ENCODE measurements around the gene TUBA3E. TPM values are rescaled to one million over a fixed set of nuclear protein-coding genes. Genes with fewer than 3 reads are reported as not detected.
"Not testable (repeated sequence)": the region's sequence is repeated elsewhere in the genome, so short reads cannot be mapped to it uniquely, and the experiment has no call there.

TUBA3E gene
- total and polyA plus RNA-seq, 2 donors (not counting 3 experiments of a cell fraction or from before 2014, with no cell fraction given) = not detected

DNA sequence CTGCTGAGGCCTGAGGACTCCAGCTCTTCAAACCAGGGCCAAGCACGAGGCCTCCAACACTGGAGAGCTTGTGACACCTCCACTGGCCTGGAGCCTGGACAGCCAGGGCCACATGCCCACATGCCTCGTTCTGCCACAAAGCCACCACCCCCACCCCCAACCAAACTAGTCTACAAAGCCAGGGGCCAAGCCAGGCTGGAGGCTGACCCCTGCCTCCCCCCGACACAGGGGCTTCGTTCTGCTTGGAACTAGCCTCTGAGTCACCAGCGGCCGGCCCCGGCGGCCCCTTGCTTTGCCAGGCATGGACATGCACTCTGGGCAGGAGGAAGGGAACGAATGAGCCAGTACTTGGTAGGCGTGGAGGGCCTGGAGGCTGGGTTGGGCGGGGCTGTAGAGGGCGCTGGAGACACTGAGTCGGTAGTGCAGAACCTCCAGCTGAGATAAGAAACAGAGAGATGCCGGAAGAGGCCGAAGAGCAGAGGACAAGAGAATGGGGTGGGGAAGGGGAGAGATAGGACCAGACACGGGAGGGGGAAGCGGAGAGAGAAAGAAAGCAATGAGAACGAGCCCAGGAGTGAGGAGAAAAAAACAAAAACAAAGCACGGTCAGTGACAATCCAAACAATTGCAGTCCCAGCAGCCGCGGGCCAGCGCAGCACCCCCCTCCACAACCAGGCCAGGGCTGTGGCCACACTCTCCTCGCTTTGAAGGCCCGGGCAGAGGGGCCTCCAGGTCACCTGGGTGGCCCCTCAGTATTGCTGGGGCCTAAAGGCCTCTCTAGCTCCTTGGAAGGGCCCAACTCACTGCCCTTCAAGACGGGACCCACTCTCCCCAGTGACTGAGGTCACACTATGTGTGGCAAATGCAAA lies 37.2 kb downstream of the TUBA3E start:
- H3K4me2 ChIP-seq (ENCODE audit: insufficient read depth, low read length); H3K4me1 ChIP-seq (ENCODE audit: control insufficient read depth, extremely low read depth, insufficient read depth, low read length); H3K79me2 ChIP-seq (ENCODE audit: control insufficient read depth, insufficient read depth, low read length); H3K27me3 ChIP-seq (ENCODE audit: control insufficient read depth in 2 of 2, insufficient read depth in 2 of 2, low read length in 2 of 2); FAIRE-seq; H4K20me1 ChIP-seq (replicated peaks; ENCODE audit: control insufficient read depth, extremely low read depth, insufficient read depth, low read length); intact Hi-C loops (cut with micrococcal nuclease); H3K27ac ChIP-seq (ENCODE audit: insufficient read depth, low read depth, low read length); BruUV-seq (replicated peaks); H3K4me3 ChIP-seq (replicated peaks in 1 of 3; ENCODE audit: insufficient read depth in 1 of 3, low read depth in 1 of 3, low read length in 3 of 3); POLR2A ChIA-PET; DNase-seq (ENCODE audit: low read depth, low spot score); H3K9ac ChIP-seq (replicated peaks; ENCODE audit: extremely low read depth, insufficient read depth, low read length); dilution Hi-C loops (cut with MboI; ENCODE audit: extremely low pct_ligation_motif_present, low sequenced_read_pairs); H3K9me1 ChIP-seq (replicated peaks; ENCODE audit: control insufficient read depth, extremely low read depth, insufficient read depth, low read length); H3K9me3 ChIP-seq (replicated peaks; ENCODE audit: control insufficient read depth, insufficient read depth, low read length); CTCF ChIA-PET; H2AFZ ChIP-seq (ENCODE audit: low read depth, low read length): not testable (repeated sequence)
- peaks cover 3 to 19% of the 10 kb centered on the region in 2 experiments for H3K36me3 ChIP-seq (ENCODE audit: control insufficient read depth in 2 of 2, extremely low read depth in 1 of 2, insufficient read depth in 2 of 2, low read length in 2 of 2)

DNA sequence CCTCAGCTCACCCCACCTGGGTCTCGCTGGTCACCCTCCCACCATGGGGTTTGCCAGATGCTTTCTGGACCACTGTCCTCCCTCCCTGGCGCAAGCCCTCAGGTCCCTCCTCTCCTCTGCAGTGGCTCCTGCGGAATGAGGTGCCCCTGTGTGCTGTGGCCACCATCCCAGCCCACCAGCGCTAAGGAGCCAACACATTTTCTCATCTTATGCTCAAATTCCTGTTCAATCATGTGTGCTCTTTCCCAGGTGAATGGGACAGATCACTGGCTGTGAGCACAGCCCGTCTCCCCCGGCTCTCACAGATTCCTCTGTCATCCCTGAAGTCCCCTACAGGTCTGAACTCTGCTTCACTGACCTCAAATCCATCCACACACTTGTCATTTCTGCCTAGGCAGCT lies 38.1 kb downstream of the TUBA3E start:
- H3K79me2 ChIP-seq (ENCODE audit: control insufficient read depth, insufficient read depth, low read length) = no peaks in the 10 kb centered on the region
- no peaks in the 10 kb centered on the region for H3K9me3 ChIP-seq (replicated peaks; ENCODE audit: control insufficient read depth, insufficient read depth, low read length)
- no peaks in the 10 kb centered on the region for H3K9me1 ChIP-seq (replicated peaks; ENCODE audit: control insufficient read depth, extremely low read depth, insufficient read depth, low read length)
- no peak for TF ChIP-seq GATA2 (IDR thresholded peaks at IDR 0.05; ENCODE audit: insufficient read depth, insufficient read length, low read depth, low read length)
- no peak for FAIRE-seq
- no peaks in the 10 kb centered on the region for H3K4me1 ChIP-seq (ENCODE audit: control insufficient read depth, extremely low read depth, insufficient read depth, low read length)
- no peak overlapping the region for H3K27ac ChIP-seq (ENCODE audit: insufficient read depth, low read depth, low read length)
- ChIA-PET CTCF (no interaction called here), POLR2A (no interaction called here)
- no TSS peak for BruUV-seq (replicated peaks)
- dilution Hi-C loops (cut with MboI; ENCODE audit: extremely low pct_ligation_motif_present, low sequenced_read_pairs) (no loop called here), intact Hi-C loops (cut with micrococcal nuclease) (no loop called here)
- no peak for DNase-seq (ENCODE audit: low read depth, low spot score)
- no peak overlapping the region for H3K4me3 ChIP-seq (replicated peaks in 1 of 3; ENCODE audit: insufficient read depth in 1 of 3, low read depth in 1 of 3, low read length in 3 of 3)
- no peaks in the 10 kb centered on the region for H3K27me3 ChIP-seq (ENCODE audit: control insufficient read depth in 2 of 2, insufficient read depth in 2 of 2, low read length in 2 of 2)
- no peak overlapping the region for H2AFZ ChIP-seq (ENCODE audit: low read depth, low read length)
- no peak overlapping the region for H3K9ac ChIP-seq (replicated peaks; ENCODE audit: extremely low read depth, insufficient read depth, low read length)
- H3K4me2 ChIP-seq (ENCODE audit: insufficient read depth, low read length) = no peak overlapping the region
- H3K36me3 ChIP-seq (ENCODE audit: control insufficient read depth in 2 of 2, extremely low read depth in 1 of 2, insufficient read depth in 2 of 2, low read length in 2 of 2) = peaks cover 0 to 15% of the 10 kb centered on the region in 2 experiments
- no peaks in the 10 kb centered on the region for H4K20me1 ChIP-seq (replicated peaks; ENCODE audit: control insufficient read depth, extremely low read depth, insufficient read depth, low read length)

DNA sequence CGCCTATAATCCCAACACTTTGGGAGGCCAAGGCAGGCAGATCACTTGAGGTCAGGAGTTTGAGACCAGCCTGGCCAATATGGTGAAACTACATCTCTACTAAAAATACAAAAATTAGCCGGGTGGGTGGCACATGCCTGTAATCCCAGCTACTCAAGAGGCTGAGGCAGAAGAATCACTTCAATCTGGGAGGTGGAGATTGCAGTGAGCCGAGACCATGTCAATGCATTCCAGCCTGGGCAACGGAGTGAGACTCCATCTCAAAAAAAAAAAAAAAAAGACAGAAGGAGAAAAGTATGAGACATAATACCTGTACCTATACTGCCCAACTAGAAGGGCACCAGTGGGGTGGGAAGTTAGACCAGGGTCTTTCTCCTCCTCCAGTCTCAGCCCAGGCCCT lies 38.9 kb downstream of the TUBA3E start:
- intact Hi-C loops (cut with micrococcal nuclease); H3K27me3 ChIP-seq (ENCODE audit: control insufficient read depth in 2 of 2, insufficient read depth in 2 of 2, low read length in 2 of 2); DNase-seq (ENCODE audit: low read depth, low spot score); H2AFZ ChIP-seq (ENCODE audit: low read depth, low read length); H3K4me3 ChIP-seq (replicated peaks in 1 of 3; ENCODE audit: insufficient read depth in 1 of 3, low read depth in 1 of 3, low read length in 3 of 3); H3K9me3 ChIP-seq (replicated peaks; ENCODE audit: control insufficient read depth, insufficient read depth, low read length); H3K9me1 ChIP-seq (replicated peaks; ENCODE audit: control insufficient read depth, extremely low read depth, insufficient read depth, low read length); FAIRE-seq; H4K20me1 ChIP-seq (replicated peaks; ENCODE audit: control insufficient read depth, extremely low read depth, insufficient read depth, low read length); POLR2A ChIA-PET; H3K9ac ChIP-seq (replicated peaks; ENCODE audit: extremely low read depth, insufficient read depth, low read length); H3K79me2 ChIP-seq (ENCODE audit: control insufficient read depth, insufficient read depth, low read length); H3K4me1 ChIP-seq (ENCODE audit: control insufficient read depth, extremely low read depth, insufficient read depth, low read length); H3K4me2 ChIP-seq (ENCODE audit: insufficient read depth, low read length); dilution Hi-C loops (cut with MboI; ENCODE audit: extremely low pct_ligation_motif_present, low sequenced_read_pairs); H3K27ac ChIP-seq (ENCODE audit: insufficient read depth, low read depth, low read length); BruUV-seq (replicated peaks): not testable (repeated sequence)
- H3K36me3 ChIP-seq (ENCODE audit: control insufficient read depth in 2 of 2, extremely low read depth in 1 of 2, insufficient read depth in 2 of 2, low read length in 2 of 2) = peaks cover 0 to 15% of the 10 kb centered on the region in 2 experiments
- CTCF ChIA-PET = interaction anchor here (0.7 kb wide), 1 partner anchor 207 kb away, joined by 3 read pairs; no protein-coding TSS in a partner anchor

Measured in endothelial cell of umbilical vein (primary cell).